Measurements from ENCODE around the gene PRKCH. TPM values are rescaled to one million over a fixed set of nuclear protein-coding genes. Genes with fewer than 3 reads are reported as not detected.

The PRKCH gene
- total RNA-seq, 4 donors from 2014 or later, result 49.5 to 147 (median 59.2) TPM

DNA sequence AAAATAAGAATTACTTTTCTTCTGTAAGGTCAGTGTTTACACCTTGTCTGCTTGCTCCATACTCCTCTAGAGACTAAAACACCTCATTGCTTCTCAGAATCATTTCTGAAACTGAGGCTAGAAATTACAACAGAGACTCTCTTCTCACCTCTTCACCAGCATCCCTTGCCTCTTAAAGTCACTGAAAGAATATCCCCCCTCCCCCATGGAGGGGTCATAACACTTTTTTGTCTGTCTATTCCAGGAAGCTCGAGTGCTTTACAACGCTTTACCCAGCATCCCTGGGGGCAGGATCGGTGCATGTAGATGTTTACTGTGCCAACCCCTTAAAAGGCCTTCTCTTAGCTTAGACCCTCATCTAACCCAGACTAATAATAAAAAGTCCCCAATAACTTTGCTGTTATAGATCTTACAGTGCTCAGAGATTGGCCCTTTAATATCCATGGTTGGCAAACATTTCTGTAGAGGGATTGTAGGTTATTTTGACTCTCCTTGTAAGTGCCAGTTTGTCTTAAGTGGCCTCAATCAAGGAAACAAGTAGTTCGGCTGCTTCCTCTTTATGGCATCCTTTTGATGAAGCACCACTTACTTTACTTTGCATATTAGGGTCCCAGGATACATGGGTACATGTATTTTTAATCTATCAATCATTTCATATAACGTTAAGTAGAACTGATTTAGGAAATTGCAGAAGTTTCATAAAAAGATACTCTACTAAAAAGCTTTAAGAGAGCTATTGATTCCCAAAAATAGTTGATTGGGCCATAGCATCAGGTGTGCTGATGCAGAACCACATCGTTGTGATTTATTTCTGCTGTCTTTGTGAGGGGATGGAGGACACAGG, 29.3 kb downstream of the PRKCH start:
- peaks cover 45% of the 10 kb centered on the region for H3K4me1 ChIP-seq
- no peaks in the 10 kb centered on the region for H3K9me3 ChIP-seq
- TF ChIP-seq POLR2AphosphoS5 (IDR thresholded peaks at IDR 0.05) (no peak), POLR2A (IDR thresholded peaks at IDR 0.05) (no peak), EP300 (IDR thresholded peaks at IDR 0.05) (no peak)
- TF ChIP-seq, protein P1, sequence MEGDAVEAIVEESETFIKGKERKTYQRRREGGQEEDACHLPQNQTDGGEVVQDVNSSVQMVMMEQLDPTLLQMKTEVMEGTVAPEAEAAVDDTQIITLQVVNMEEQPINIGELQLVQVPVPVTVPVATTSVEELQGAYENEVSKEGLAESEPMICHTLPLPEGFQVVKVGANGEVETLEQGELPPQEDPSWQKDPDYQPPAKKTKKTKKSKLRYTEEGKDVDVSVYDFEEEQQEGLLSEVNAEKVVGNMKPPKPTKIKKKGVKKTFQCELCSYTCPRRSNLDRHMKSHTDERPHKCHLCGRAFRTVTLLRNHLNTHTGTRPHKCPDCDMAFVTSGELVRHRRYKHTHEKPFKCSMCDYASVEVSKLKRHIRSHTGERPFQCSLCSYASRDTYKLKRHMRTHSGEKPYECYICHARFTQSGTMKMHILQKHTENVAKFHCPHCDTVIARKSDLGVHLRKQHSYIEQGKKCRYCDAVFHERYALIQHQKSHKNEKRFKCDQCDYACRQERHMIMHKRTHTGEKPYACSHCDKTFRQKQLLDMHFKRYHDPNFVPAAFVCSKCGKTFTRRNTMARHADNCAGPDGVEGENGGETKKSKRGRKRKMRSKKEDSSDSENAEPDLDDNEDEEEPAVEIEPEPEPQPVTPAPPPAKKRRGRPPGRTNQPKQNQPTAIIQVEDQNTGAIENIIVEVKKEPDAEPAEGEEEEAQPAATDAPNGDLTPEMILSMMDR (IDR thresholded peaks at IDR 0.05), result no peak
- H3K36me3 ChIP-seq, result no peaks in the 10 kb centered on the region
- DNase-seq (ENCODE audit: low spot score in 2 of 2), result no peak
- H3K27ac ChIP-seq, result no peak overlapping the region
- 74% methylated on average over 6 of the region's 6 CpGs for WGBS
- H3K27me3 ChIP-seq, result no peaks in the 10 kb centered on the region
- H3K4me3 ChIP-seq, result no peak overlapping the region

DNA sequence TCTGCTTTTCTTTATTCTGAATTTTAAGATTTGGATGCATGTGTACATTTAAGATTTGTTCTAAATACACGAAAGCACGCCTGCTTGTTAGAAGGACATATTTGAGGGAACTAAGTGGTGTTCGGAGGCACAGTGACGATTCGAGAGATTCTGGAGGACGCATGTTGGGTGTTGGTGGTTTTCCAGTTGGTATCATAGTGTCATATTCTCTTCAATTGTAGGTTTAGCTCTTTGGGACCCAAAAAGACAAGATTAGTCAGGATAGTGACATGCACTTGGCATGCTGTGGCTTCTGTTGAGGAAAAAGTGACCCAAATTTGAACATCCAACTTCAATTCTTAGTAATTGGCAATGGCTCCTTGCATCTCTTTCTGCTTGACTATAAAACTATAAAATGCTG, 30.1 kb downstream of the PRKCH start:
- Histone ChIP-seq H3K27me3 (no peaks in the 10 kb centered on the region), H3K4me1 (peaks cover 43% of the 10 kb centered on the region), H3K9me3 (no peaks in the 10 kb centered on the region), H3K27ac (no peak overlapping the region), H3K4me3 (no peak overlapping the region), H3K36me3 (no peaks in the 10 kb centered on the region)
- WGBS, result 95% methylated on average over 6 of the region's 6 CpGs
- no peak for TF ChIP-seq EP300 (IDR thresholded peaks at IDR 0.05)
- TF ChIP-seq, protein P1 (IDR thresholded peaks at IDR 0.05), result no peak
- no peak for TF ChIP-seq POLR2AphosphoS5 (IDR thresholded peaks at IDR 0.05)
- TF ChIP-seq POLR2A (IDR thresholded peaks at IDR 0.05), result no peak
- DNase-seq (ENCODE audit: low spot score in 2 of 2), result no peak

DNA sequence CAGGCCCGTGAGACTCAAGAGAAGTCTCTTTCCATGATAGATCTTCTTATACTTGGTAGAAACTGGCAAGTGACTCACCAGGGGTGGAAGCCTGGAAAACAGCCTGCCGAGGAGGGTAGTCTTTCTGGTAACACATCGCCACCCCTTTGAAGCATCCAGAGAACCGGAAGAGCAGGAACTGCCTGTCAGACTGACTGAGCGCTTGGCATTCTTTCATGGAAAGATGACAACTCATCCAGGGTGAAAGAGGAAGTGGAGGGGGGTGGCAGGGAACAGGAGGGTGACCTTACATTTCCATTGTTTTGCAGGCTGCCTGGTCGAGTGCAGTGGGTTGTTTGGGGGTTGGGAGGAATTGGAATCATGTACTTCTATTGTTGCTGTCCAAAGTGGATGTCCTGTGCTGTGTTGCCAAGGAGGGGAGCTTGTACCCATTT, 34.5 kb downstream of the PRKCH start:
- Histone ChIP-seq H3K27ac (peak overlapping the region; percentile 75), H3K9me3 (no peaks in the 10 kb centered on the region), H3K36me3 (no peaks in the 10 kb centered on the region), H3K4me1 (peaks cover 23% of the 10 kb centered on the region), H3K4me3 (no peak overlapping the region), H3K27me3 (no peaks in the 10 kb centered on the region)
- TF ChIP-seq EP300 (IDR thresholded peaks at IDR 0.05) (no peak), POLR2AphosphoS5 (IDR thresholded peaks at IDR 0.05) (peak; percentile 47 to 98 (median 96)), POLR2A (IDR thresholded peaks at IDR 0.05) (no peak)
- TF ChIP-seq, protein P1 (IDR thresholded peaks at IDR 0.05), result no peak
- DNase-seq (ENCODE audit: low spot score in 2 of 2), result peak; percentile 80 to 85
- 26% methylated on average over 6 of the region's 6 CpGs for WGBS

DNA sequence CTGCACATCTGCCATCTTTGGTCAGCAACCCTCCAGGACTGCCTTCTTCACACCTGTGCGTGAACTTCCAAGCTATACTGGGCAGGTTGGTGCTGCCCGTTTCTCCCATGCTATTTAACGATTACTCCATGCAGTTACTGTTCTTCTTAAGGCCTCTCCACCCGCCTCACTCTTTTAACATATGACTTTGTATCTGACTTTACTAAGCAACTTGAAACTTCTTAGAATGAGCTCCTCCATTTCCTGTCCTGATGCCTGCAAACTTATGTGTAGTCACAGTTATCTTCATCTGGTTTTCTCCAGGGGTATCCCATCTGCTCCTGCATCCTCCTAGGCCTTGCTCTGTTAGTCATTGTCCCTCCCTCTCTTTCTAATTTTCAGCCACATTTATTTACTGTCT, 35.7 kb downstream of the PRKCH start:
- 91% methylated on average over 4 of the region's 4 CpGs for WGBS
- Histone ChIP-seq H3K27me3 (no peaks in the 10 kb centered on the region), H3K36me3 (no peaks in the 10 kb centered on the region), H3K27ac (peak overlapping the region; percentile 75), H3K4me3 (no peak overlapping the region), H3K4me1 (peaks cover 27% of the 10 kb centered on the region), H3K9me3 (no peaks in the 10 kb centered on the region)
- no peak for TF ChIP-seq POLR2AphosphoS5 (IDR thresholded peaks at IDR 0.05)
- TF ChIP-seq, protein P1 (IDR thresholded peaks at IDR 0.05), result no peak
- no peak for DNase-seq (ENCODE audit: low spot score in 2 of 2)

DNA sequence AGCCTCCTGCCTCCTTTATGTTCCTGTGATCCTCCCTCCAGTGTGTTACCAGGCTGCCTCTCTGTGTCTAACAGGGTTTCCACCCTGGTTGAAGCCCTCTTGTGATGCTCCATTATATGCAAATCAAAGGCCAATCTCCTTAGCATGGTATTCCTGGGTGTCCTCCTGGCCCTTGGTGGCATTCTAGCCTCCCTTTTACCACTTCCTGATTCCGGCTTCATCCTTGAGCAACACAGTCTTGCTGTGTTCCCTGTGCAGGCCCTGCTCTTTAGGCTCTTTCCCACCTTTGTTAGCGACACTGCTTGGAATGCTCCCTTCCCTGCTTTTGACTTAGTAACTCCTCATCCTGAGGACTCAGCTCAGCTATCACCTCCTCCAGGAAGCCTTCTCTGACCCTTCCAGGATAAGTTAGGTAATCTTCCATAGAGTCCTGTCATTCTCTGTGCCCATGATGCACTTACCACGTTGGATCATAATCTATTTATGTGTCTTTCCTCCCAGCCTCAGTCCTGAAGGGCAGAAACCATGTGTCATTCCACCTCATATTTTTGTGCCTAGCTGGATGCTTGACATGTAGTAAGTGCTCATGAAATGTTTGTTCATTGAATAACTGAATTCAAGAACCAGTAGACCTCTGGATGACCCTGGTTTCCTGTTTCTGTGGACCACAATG, 37.3 kb downstream of the PRKCH start:
- H3K27ac ChIP-seq, result no peak overlapping the region
- H3K27me3 ChIP-seq, result no peaks in the 10 kb centered on the region
- peaks cover 27% of the 10 kb centered on the region for H3K4me1 ChIP-seq
- no peak for DNase-seq (ENCODE audit: low spot score in 2 of 2)
- TF ChIP-seq EP300 (IDR thresholded peaks at IDR 0.05), result no peak
- no peak for TF ChIP-seq POLR2AphosphoS5 (IDR thresholded peaks at IDR 0.05)
- TF ChIP-seq, protein P1 (IDR thresholded peaks at IDR 0.05), result no peak
- no peaks in the 10 kb centered on the region for H3K9me3 ChIP-seq
- no peak overlapping the region for H3K4me3 ChIP-seq
- 75% methylated on average over 3 of the region's 3 CpGs for WGBS
- H3K36me3 ChIP-seq, result no peaks in the 10 kb centered on the region
